OCI-LY7 (cell line): ENCODE data around the gene NTM. TPM values are rescaled to one million over a fixed set of nuclear protein-coding genes. Genes with fewer than 3 reads are reported as not detected.

ENCODE experiments used
- BruUV-seq: library from RNA; stranded (reverse); fragments of 400-500 nt; replicated peaks from 2 replicates; lab custom pipeline; 2021; lab: Mats Ljungman, UMichigan
- CTCF ChIA-PET: fragments of 300-600 bp; sonication (Branson Sonifier 250); formaldehyde crosslinking; loops from one replicate; lab custom pipeline; 2022; ENCODE audit warnings: antibody characterized with exemption; ENCODE audit not compliant: unreplicated experiment; lab: Charles Lee
- POLR2A ChIA-PET: fragments of 300-600 bp; sonication (Branson Sonifier 250); formaldehyde crosslinking; loops from one replicate; lab custom pipeline; 2022; ENCODE audit warnings: antibody characterized with exemption; lab: Charles Lee
- DNase-seq: peaks from one replicate; pipeline ENCODE4 v3.0.0-alpha.2; 2015; ENCODE audit warnings: low spot score
- H2AFZ ChIP-seq: fragments of 200-600 bp; sonication (generic), shearing (Covaris generic); 2 replicates; pipeline ENCODE4 v1.6.1; 2014; ENCODE audit warnings: mild to moderate bottlenecking, antibody characterized with exemption, low read length, moderate library complexity
- H3K27ac ChIP-seq: fragments of 200-600 bp; sonication (generic); 2 replicates; pipeline ENCODE4 v1.5.1; 2014; ENCODE audit warnings: mixed run types, low read depth, mild to moderate bottlenecking, moderate library complexity, low read length, inconsistent platforms; ENCODE audit not compliant: poor library complexity, severe bottlenecking
- H3K36me3 ChIP-seq: fragments of 200-600 bp; sonication (generic); 2 replicates; pipeline ENCODE4 v1.6.1; 2014; ENCODE audit warnings: mild to moderate bottlenecking, antibody characterized with exemption, low read length, moderate library complexity, mixed read lengths; ENCODE audit not compliant: insufficient read depth
- H3K4me1 ChIP-seq: fragments of 200-600 bp; sonication (generic); 2 replicates; pipeline ENCODE4 v1.5.1; 2014; ENCODE audit warnings: mild to moderate bottlenecking, low read length; ENCODE audit not compliant: insufficient read depth, poor library complexity, severe bottlenecking
- H3K4me2 ChIP-seq: fragments of 200-600 bp; sonication (generic); 2 replicates; pipeline ENCODE4 v1.6.1; 2014; ENCODE audit warnings: mild to moderate bottlenecking, low read length
- H3K4me3 ChIP-seq: fragments of 200-600 bp; sonication (generic); 2 replicates; pipeline ENCODE4 v1.5.1; 2014; ENCODE audit warnings: mild to moderate bottlenecking, low read depth, low read length; ENCODE audit not compliant: poor library complexity, severe bottlenecking
- H3K79me2 ChIP-seq: fragments of 200-600 bp; sonication (generic); 2 replicates; pipeline ENCODE4 v1.6.1; 2016; ENCODE audit warnings: low read depth, mild to moderate bottlenecking, low read length, moderate library complexity, mixed read lengths; ENCODE audit not compliant: insufficient read depth
- H3K9me2 ChIP-seq: fragments of 200-600 bp; sonication (generic); 2 replicates; pipeline ENCODE4 v1.6.1; 2016; ENCODE audit warnings: mild to moderate bottlenecking, low read length, mixed read lengths; ENCODE audit not compliant: insufficient read depth
- H3K9me3 ChIP-seq: fragments of 200-600 bp; sonication (generic); 2 replicates; pipeline ENCODE4 v1.6.1; 2014; ENCODE audit warnings: mild to moderate bottlenecking, mixed run types, low read length, mixed read lengths
- H4K20me1 ChIP-seq: fragments of 200-600 bp; sonication (generic); 2 replicates; pipeline ENCODE4 v1.6.1; 2014; ENCODE audit warnings: mild to moderate bottlenecking, antibody characterized with exemption, low read length, moderate library complexity, mixed read lengths; ENCODE audit not compliant: insufficient read depth
- CTCF ChIP-seq: fragments of 200-600 bp; sonication (generic); conservative IDR thresholded peaks from 2 replicates; pipeline ENCODE4 v1.5.1; 2014; ENCODE audit warnings: mild to moderate bottlenecking, antibody characterized with exemption, low read length, moderate library complexity, mixed read lengths
- EZH2phosphoT487 ChIP-seq: fragments of 200-600 bp; sonication (generic); IDR thresholded peaks from 2 replicates; pipeline ENCODE4 v1.6.1; 2018; ENCODE audit warnings: low read depth, borderline replicate concordance, mild to moderate bottlenecking, mixed run types, antibody characterized with exemption, low read length, moderate library complexity, mixed read lengths
- intact Hi-C: fragments of 100-400 bp; cut with micrococcal nuclease; formaldehyde crosslinking; loops from one replicate; pipeline ENCODE4 v1.10.0; 2022; ENCODE audit not compliant: unreplicated experiment
- total RNA-seq, 2 experiments: library from RNA; depleted of rRNA in 1 of 2; stranded (reverse); fragments of >200 nt in 1 of 2; shearing (Covaris generic) in 1 of 2; gene quantifications; 2 replicates each; pipeline ENCODE4 v1.2.3, GENCODE V29; 2014 to 2022

NTM gene
- total RNA-seq, 2 experiments from 2014 or later = not detected

GRCh38 chr11:131446590-131447275 lies 76.3 kb downstream of the NTM start:
- H3K9me2 ChIP-seq = no peaks in the 10 kb centered on the region
- no peak overlapping the region for H3K4me2 ChIP-seq
- no peaks in the 10 kb centered on the region for H4K20me1 ChIP-seq
- BruUV-seq = no TSS peak
- ChIA-PET POLR2A (interaction anchor here (1.0 kb wide), 1 partner anchor 19 kb away, joined by 3 read pairs; no protein-coding TSS in a partner anchor), CTCF (no interaction called here)
- no peak for TF ChIP-seq EZH2phosphoT487
- no peak for TF ChIP-seq CTCF
- no peaks in the 10 kb centered on the region for H3K4me1 ChIP-seq
- no peaks in the 10 kb centered on the region for H3K9me3 ChIP-seq
- no peak for DNase-seq
- H3K36me3 ChIP-seq = no peaks in the 10 kb centered on the region
- no peak overlapping the region for H3K4me3 ChIP-seq
- no peak overlapping the region for H2AFZ ChIP-seq
- no peaks in the 10 kb centered on the region for H3K79me2 ChIP-seq
- no peak overlapping the region for H3K27ac ChIP-seq
- intact Hi-C loops = no loop called here

GRCh38 chr11:131447277-131447815 lies 76.9 kb downstream of the NTM start:
- Histone ChIP-seq H3K4me2 (no peak overlapping the region), H3K36me3 (no peaks in the 10 kb centered on the region), H3K79me2 (no peaks in the 10 kb centered on the region), H4K20me1 (no peaks in the 10 kb centered on the region), H3K9me3 (no peaks in the 10 kb centered on the region), H3K9me2 (no peaks in the 10 kb centered on the region), H2AFZ (no peak overlapping the region), H3K27ac (no peak overlapping the region), H3K4me1 (no peaks in the 10 kb centered on the region), H3K4me3 (no peak overlapping the region)
- CTCF ChIA-PET = no interaction called here
- BruUV-seq = no TSS peak
- intact Hi-C loops = no loop called here
- TF ChIP-seq EZH2phosphoT487 (no peak), CTCF (no peak)
- DNase-seq = no peak
- POLR2A ChIA-PET = no interaction called here

GRCh38 chr11:131447898-131448297 lies 77.5 kb downstream of the NTM start:
- Histone ChIP-seq H3K36me3 (no peaks in the 10 kb centered on the region), H2AFZ (no peak overlapping the region), H3K79me2 (no peaks in the 10 kb centered on the region), H3K9me3 (no peaks in the 10 kb centered on the region), H3K4me2 (no peak overlapping the region), H3K9me2 (no peaks in the 10 kb centered on the region), H4K20me1 (no peaks in the 10 kb centered on the region), H3K27ac (no peak overlapping the region), H3K4me3 (no peak overlapping the region), H3K4me1 (no peaks in the 10 kb centered on the region)
- CTCF ChIA-PET = no interaction called here
- TF ChIP-seq CTCF = no peak
- TF ChIP-seq EZH2phosphoT487 = no peak
- POLR2A ChIA-PET = no interaction called here
- no TSS peak for BruUV-seq
- DNase-seq = no peak
- intact Hi-C loops = no loop called here
